Transverse colon (tissue), 4 donors: ENCODE results near the gene RAD9A. TPM values are rescaled to one million over a fixed set of nuclear protein-coding genes. Genes with fewer than 3 reads are reported as not detected.

Experiments
- DNase-seq: peaks from one replicate; pipeline ENCODE4 v3.0.0-alpha.2; 2019
- H3K27ac ChIP-seq, 4 donors: fragments of 200-600 bp; sonication (generic); 2 replicates each; pipeline ENCODE4 v1.5.1; 2016 to 2018; ENCODE audit warnings: inconsistent platforms in 4 of 4
- H3K27me3 ChIP-seq: fragments of 200-600 bp; sonication (generic); 2 replicates; pipeline ENCODE4 v1.5.1; 2017; ENCODE audit warnings: inconsistent platforms
- H3K36me3 ChIP-seq, 4 donors: fragments of 200-600 bp; sonication (generic); 2 replicates each; pipeline ENCODE4 v1.5.1; 2017 to 2019; ENCODE audit warnings: inconsistent platforms in 4 of 4
- H3K4me1 ChIP-seq, 4 donors: fragments of 200-600 bp; sonication (generic); 2 replicates each; pipeline ENCODE4 v1.5.1; 2017 to 2020; ENCODE audit warnings: inconsistent platforms in 4 of 4
- H3K4me3 ChIP-seq, 4 donors: fragments of 200-600 bp; sonication (generic); 1 replicate in 1 of 4; 2 replicates in 3 of 4; pipeline versions ENCODE4 v1.5.1 to v1.6.1; 2017 to 2019; ENCODE audit warnings: inconsistent platforms in 4 of 4
- H3K9me3 ChIP-seq, 2 donors: fragments of 200-600 bp; sonication (generic); 2 replicates each; pipeline ENCODE4 v1.5.1; 2017 to 2019; ENCODE audit warnings: inconsistent platforms in 2 of 2
- CTCF ChIP-seq, 5 experiments: fragments of 200-600 bp in 3 of 5; fragments of 450-650 bp in 2 of 5; sonication (generic) in 3 of 5; IDR thresholded peaks; 1 replicate in 2 of 5; 2 replicates in 3 of 5; pipeline ENCODE4 v1.5.1; 2016 to 2017; ENCODE audit warnings: antibody characterized with exemption in 5 of 5, inconsistent platforms in 3 of 5, mild to moderate bottlenecking in 2 of 5, moderate library complexity in 1 of 5
- EP300 ChIP-seq: sonication (generic); formaldehyde crosslinking; IDR thresholded peaks from one replicate; pipeline ENCODE4 v1.6.1; 2017; ENCODE audit warnings: antibody characterized with exemption, low read depth
- POLR2A ChIP-seq: fragments of 450-650 bp; IDR thresholded peaks from one replicate; pipeline ENCODE4 v1.6.1; 2016; ENCODE audit warnings: antibody characterized with exemption, mild to moderate bottlenecking, moderate library complexity
- POLR2AphosphoS5 ChIP-seq, 3 donors: sonication (generic); formaldehyde crosslinking; IDR thresholded peaks; one replicate each; pipeline ENCODE4 v1.6.1; 2016; ENCODE audit warnings: antibody characterized with exemption in 3 of 3
- WGBS, 2 donors: methylation state at CpG; one replicate each; pipeline ENCODE4 v1.1.5; 2018; ENCODE audit warnings: low coverage in 1 of 2; 5-methylcytosine and 5-hydroxymethylcytosine counted together
- in situ Hi-C, 4 donors: fragments of 200-750 bp; cut with MboI; loops; one replicate each; pipeline versions ENCODE4 v1.15.0 to v1.15.1; 2017; ENCODE audit warnings: low sequenced_read_pairs in 3 of 4, low pct_ligation_motif_present in 1 of 4, low pct_unique_long_range_greater_than_20kb in 1 of 4
- intact Hi-C: fragments of 100-400 bp; cut with DNase I; formaldehyde crosslinking; loops from one replicate; pipeline ENCODE4 v1.15.1; 2023; ENCODE audit warnings: low total_unique reads
- total RNA-seq, 4 donors: library from RNA; depleted of rRNA; stranded (reverse); fragments of >200 nt; gene quantifications; one replicate each; pipeline ENCODE4 v1.1.0, GENCODE V29; 2016

The RAD9A gene
- total RNA-seq, 4 donors from 2014 or later: 37.8 to 470 (median 95.3) TPM

- H3K36me3 ChIP-seq: no peaks in the 10 kb centered on the region
- in situ Hi-C loops (no loop called here), intact Hi-C loops (no loop called here)
- H3K27ac ChIP-seq: peak within 1 kb of the TSS; percentile 96 to 100 (median 99)
- H3K27me3 ChIP-seq: no peaks in the 10 kb centered on the region
- H3K4me3 ChIP-seq: peak within 1 kb of the TSS; percentile 50 to 79 (median 68)
- peaks cover 53 to 76% (median 62%) of the 10 kb centered on the region in 4 donors for H3K4me1 ChIP-seq
- TF ChIP-seq CTCF (IDR thresholded peaks at IDR 0.05): no peak
- TF ChIP-seq POLR2A: peak; percentile 98
- peak; percentile 48 for TF ChIP-seq EP300
- peak; percentile 87 to 97 (median 94) for TF ChIP-seq POLR2AphosphoS5 (IDR thresholded peaks at IDR 0.05)
- 2% methylated on average over 27 of the region's 37 CpGs; no CpG with 5 or more reads in 1 of the 2 donors for WGBS, 2 donors
- peak; percentile 99 for DNase-seq
- no peaks in the 10 kb centered on the region for H3K9me3 ChIP-seq
Observed at GRCh38 chr11:67353317-67354074, 38.3 kb upstream of the RAD9A start, which contains the start of gene POLD4. TSS of gene POLD4 (minus strand) at chr11:67353546. CDS start at chr11:67353399, 147 bp downstream.

GRCh38 chr11:67354075-67355022, 37.4 kb upstream of the RAD9A start:
- TF ChIP-seq EP300 (peak; percentile 46), CTCF (IDR thresholded peaks at IDR 0.05) (peak in 2 of 5 experiments; percentile 28 to 45), POLR2A (peak; percentile 83), POLR2AphosphoS5 (IDR thresholded peaks at IDR 0.05) (peak; percentile 71 to 90 (median 80))
- intact Hi-C loops (no loop called here), in situ Hi-C loops (no loop called here)
- Histone ChIP-seq H3K27ac (peak overlapping the region; percentile 96 to 100 (median 99)), H3K9me3 (no peaks in the 10 kb centered on the region), H3K4me1 (peaks cover 53 to 69% (median 62%) of the 10 kb centered on the region in 4 donors), H3K36me3 (no peaks in the 10 kb centered on the region), H3K4me3 (peak overlapping the region; percentile 10 to 79 (median 68)), H3K27me3 (no peaks in the 10 kb centered on the region)
- 6 to 21% methylated on average over 2 to 8 of the region's 8 CpGs for WGBS, 2 donors
- DNase-seq: peak; percentile 90

GRCh38 chr11:67355023-67355793, 36.6 kb upstream of the RAD9A start:
- H3K27me3 ChIP-seq: no peaks in the 10 kb centered on the region
- DNase-seq: no peak
- in situ Hi-C loops: no loop called here
- intact Hi-C loops: no loop called here
- TF ChIP-seq CTCF (IDR thresholded peaks at IDR 0.05) (no peak), EP300 (no peak), POLR2A (no peak), POLR2AphosphoS5 (IDR thresholded peaks at IDR 0.05) (no peak)
- WGBS, 2 donors: 54% methylated on average over 9 of the region's 11 CpGs; no CpG with 5 or more reads in 1 of the 2 donors
- H3K4me1 ChIP-seq: peaks cover 53 to 69% (median 62%) of the 10 kb centered on the region in 4 donors
- H3K9me3 ChIP-seq: no peaks in the 10 kb centered on the region
- H3K4me3 ChIP-seq: peak overlapping the region in 1 of 4 donors; percentile 6
- peak overlapping the region; percentile 96 to 100 (median 99) for H3K27ac ChIP-seq
- H3K36me3 ChIP-seq: no peaks in the 10 kb centered on the region
